IgD-negative memory B cell (primary cell): ENCODE data around the gene SH3BP5L. TPM values are rescaled to one million over a fixed set of nuclear protein-coding genes. Genes with fewer than 3 reads are reported as not detected.

Experiments used
- polyA plus RNA-seq: library from polyadenylated mRNA; unstranded; fragments of 300-500 nt; fragmentation: Illumina TruSeq; gene quantifications from one replicate; pipeline ENCODE4 v1.2.3, GENCODE V29; 2021

Gene SH3BP5L
- polyA plus RNA-seq, 1 donor from 2014 or later: 4.9 TPM

Other genes starting within 250 kb of the SH3BP5L start
- gene OR2T10, start 228.2 kb downstream of the SH3BP5L start, polyA plus RNA-seq: 0.39 TPM
- not detected for gene OR2T11, start 190.8 kb downstream of the SH3BP5L start, polyA plus RNA-seq
- not detected for gene OR2T35, start 180.6 kb downstream of the SH3BP5L start, polyA plus RNA-seq
- gene OR2T27, start 170.4 kb downstream of the SH3BP5L start, polyA plus RNA-seq: not detected
- gene OR14I1, start 123.1 kb downstream of the SH3BP5L start, polyA plus RNA-seq: not detected
- not detected for gene LYPD8, start 70.2 kb downstream of the SH3BP5L start, polyA plus RNA-seq
- 46.3 TPM for gene ZNF672, start 12.3 kb upstream of the SH3BP5L start, polyA plus RNA-seq
- 17.0 TPM for gene ZNF692, start 33.2 kb upstream of the SH3BP5L start, polyA plus RNA-seq
- 16.9 TPM for gene PGBD2, start 80.3 kb upstream of the SH3BP5L start, polyA plus RNA-seq